Peyer's patch (tissue), 4 donors: Measurements from ENCODE around the gene OR1I1. TPM values are rescaled to one million over a fixed set of nuclear protein-coding genes. Genes with fewer than 3 reads are reported as not detected.

Experiments used
- DNase-seq, 3 donors: peaks; one replicate each; pipeline ENCODE4 v3.0.0-alpha.2; 2017 to 2019
- H3K27ac ChIP-seq, 4 donors: fragments of 200-600 bp; sonication (generic); one replicate each; pipeline ENCODE4 v1.5.1; 2016 to 2019
- H3K27me3 ChIP-seq, 2 donors: fragments of 200-600 bp; sonication (generic); one replicate each; pipeline ENCODE4 v1.5.1; 2019
- H3K36me3 ChIP-seq, 3 donors: fragments of 200-600 bp; sonication (generic); one replicate each; pipeline ENCODE4 v1.5.1; 2016 to 2019
- H3K4me1 ChIP-seq, 4 donors: fragments of 200-600 bp; sonication (generic); one replicate each; pipeline ENCODE4 v1.5.1; 2016 to 2019
- H3K4me3 ChIP-seq, 4 donors: fragments of 200-600 bp; sonication (generic); 1 replicate in 3 of 4; 2 replicates in 1 of 4; pipeline ENCODE4 v1.5.1; 2016 to 2019; ENCODE audit warnings: mild to moderate bottlenecking in 1 of 4
- H3K9me3 ChIP-seq, 4 donors: fragments of 200-600 bp; sonication (generic); one replicate each; pipeline ENCODE4 v1.5.1; 2016 to 2019; ENCODE audit warnings: mild to moderate bottlenecking in 1 of 4
- CTCF ChIP-seq, 6 experiments: fragments of 450-650 bp in 4 of 6; fragments of 200-600 bp in 2 of 6; sonication (generic) in 1 of 6; IDR thresholded peaks; one replicate each; pipeline ENCODE4 v1.5.1; 2017 to 2019; ENCODE audit warnings: antibody characterized with exemption in 6 of 6, mild to moderate bottlenecking in 3 of 6, moderate library complexity in 1 of 6
- POLR2A ChIP-seq, 2 donors: fragments of 450-650 bp; IDR thresholded peaks; one replicate each; pipeline ENCODE4 v1.5.1; 2017; ENCODE audit warnings: antibody characterized with exemption in 2 of 2, mild to moderate bottlenecking in 2 of 2, moderate library complexity in 2 of 2
- total RNA-seq, 4 donors: library from RNA; depleted of rRNA; stranded (reverse); fragments of >200 nt; gene quantifications; one replicate each; pipeline ENCODE4 v1.1.0, GENCODE V29; 2016

Gene OR1I1
- total RNA-seq = not detected

GRCh38 chr19:15081911-15082310 is at the start of gene OR1I1:
Gene OR1I1, plus strand, starts transcription at chr19:15082211. Its CDS starts 4,855 bp downstream, at chr19:15087066.
- Histone ChIP-seq H3K36me3 (no peaks in the 10 kb centered on the region), H3K4me1 (no peaks in the 10 kb centered on the region), H3K9me3 (no peaks in the 10 kb centered on the region), H3K27ac (no peak within 1 kb of the TSS), H3K27me3 (no peaks in the 10 kb centered on the region), H3K4me3 (no peak within 1 kb of the TSS)
- no peak for TF ChIP-seq CTCF (IDR thresholded peaks at IDR 0.05)
- no peak for TF ChIP-seq POLR2A (IDR thresholded peaks at IDR 0.05)
- DNase-seq = no peak

- Histone ChIP-seq H3K36me3 (no peaks in the 10 kb centered on the region), H3K4me3 (no peak overlapping the region), H3K4me1 (no peaks in the 10 kb centered on the region), H3K9me3 (no peaks in the 10 kb centered on the region), H3K27me3 (no peaks in the 10 kb centered on the region), H3K27ac (no peak overlapping the region)
- no peak for DNase-seq
- TF ChIP-seq CTCF (IDR thresholded peaks at IDR 0.05) = no peak
- no peak for TF ChIP-seq POLR2A (IDR thresholded peaks at IDR 0.05)
Observed at GRCh38 chr19:15035795-15036311, 46.2 kb upstream of the OR1I1 start.

GRCh38 chr19:15037586-15037985 is 44.4 kb upstream of the OR1I1 start:
- no peak overlapping the region for H3K4me3 ChIP-seq
- TF ChIP-seq CTCF (IDR thresholded peaks at IDR 0.05) = no peak
- TF ChIP-seq POLR2A (IDR thresholded peaks at IDR 0.05) = no peak
- H3K27me3 ChIP-seq = no peaks in the 10 kb centered on the region
- H3K36me3 ChIP-seq = no peaks in the 10 kb centered on the region
- H3K9me3 ChIP-seq = no peaks in the 10 kb centered on the region
- no peaks in the 10 kb centered on the region for H3K4me1 ChIP-seq
- no peak for DNase-seq
- H3K27ac ChIP-seq = no peak overlapping the region

- Histone ChIP-seq H3K4me3 (no peak overlapping the region), H3K36me3 (no peaks in the 10 kb centered on the region), H3K27ac (no peak overlapping the region), H3K27me3 (no peaks in the 10 kb centered on the region), H3K4me1 (no peaks in the 10 kb centered on the region), H3K9me3 (no peaks in the 10 kb centered on the region)
- no peak for TF ChIP-seq POLR2A (IDR thresholded peaks at IDR 0.05)
- TF ChIP-seq CTCF (IDR thresholded peaks at IDR 0.05) = no peak
- no peak for DNase-seq
Observed at GRCh38 chr19:15038294-15038693, 43.7 kb upstream of the OR1I1 start.

GRCh38 chr19:15042003-15042402 is 40.0 kb upstream of the OR1I1 start:
- no peaks in the 10 kb centered on the region for H3K27me3 ChIP-seq
- H3K4me3 ChIP-seq = no peak overlapping the region
- TF ChIP-seq POLR2A (IDR thresholded peaks at IDR 0.05) (no peak), CTCF (IDR thresholded peaks at IDR 0.05) (no peak)
- H3K36me3 ChIP-seq = no peaks in the 10 kb centered on the region
- no peak overlapping the region for H3K27ac ChIP-seq
- no peaks in the 10 kb centered on the region for H3K4me1 ChIP-seq
- DNase-seq = no peak
- H3K9me3 ChIP-seq = no peaks in the 10 kb centered on the region

DNA sequence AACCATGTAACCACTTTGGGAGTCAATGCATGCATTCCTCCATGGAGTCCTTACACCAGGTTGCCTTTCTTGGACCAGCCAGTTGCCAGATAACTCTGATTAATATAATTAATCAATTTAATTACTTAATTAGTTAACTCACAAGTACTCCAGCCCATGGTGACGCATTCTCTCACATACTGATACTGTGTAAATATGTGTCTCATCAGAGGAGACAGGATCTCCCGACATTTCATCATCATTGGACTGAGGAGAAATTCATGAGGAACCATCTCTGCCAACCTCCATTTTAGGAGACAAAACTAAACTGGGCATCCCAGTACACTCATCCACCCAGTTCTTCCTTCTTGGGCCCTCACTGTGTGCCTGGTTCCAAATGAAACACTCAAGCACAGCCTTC is 39.2 kb upstream of the OR1I1 start:
- no peak for DNase-seq
- TF ChIP-seq CTCF (IDR thresholded peaks at IDR 0.05) (no peak), POLR2A (IDR thresholded peaks at IDR 0.05) (no peak)
- no peaks in the 10 kb centered on the region for H3K36me3 ChIP-seq
- H3K9me3 ChIP-seq = no peaks in the 10 kb centered on the region
- H3K27me3 ChIP-seq = no peaks in the 10 kb centered on the region
- no peak overlapping the region for H3K27ac ChIP-seq
- H3K4me3 ChIP-seq = no peak overlapping the region
- no peaks in the 10 kb centered on the region for H3K4me1 ChIP-seq
